Activated CD4-positive, alpha-beta T cell treated with anti-CD3 and anti-CD28 coated beads, Interleukin-2, amount 50 U/mL, for 24 hours (primary cell): Measurements from ENCODE around the gene MTERF2.
"Not testable (repeated sequence)": the region's sequence is repeated elsewhere in the genome, so short reads cannot be mapped to it uniquely, and the experiment has no call there.

ENCODE experiments used
- DNase-seq, 2 donors: peaks; one replicate each; pipeline ENCODE4 v3.0.0-alpha.2; 2020; ENCODE audit warnings: low read depth in 1 of 2, low spot score in 1 of 2

MTERF2 gene, protein sequence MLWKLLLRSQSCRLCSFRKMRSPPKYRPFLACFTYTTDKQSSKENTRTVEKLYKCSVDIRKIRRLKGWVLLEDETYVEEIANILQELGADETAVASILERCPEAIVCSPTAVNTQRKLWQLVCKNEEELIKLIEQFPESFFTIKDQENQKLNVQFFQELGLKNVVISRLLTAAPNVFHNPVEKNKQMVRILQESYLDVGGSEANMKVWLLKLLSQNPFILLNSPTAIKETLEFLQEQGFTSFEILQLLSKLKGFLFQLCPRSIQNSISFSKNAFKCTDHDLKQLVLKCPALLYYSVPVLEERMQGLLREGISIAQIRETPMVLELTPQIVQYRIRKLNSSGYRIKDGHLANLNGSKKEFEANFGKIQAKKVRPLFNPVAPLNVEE

DNA sequence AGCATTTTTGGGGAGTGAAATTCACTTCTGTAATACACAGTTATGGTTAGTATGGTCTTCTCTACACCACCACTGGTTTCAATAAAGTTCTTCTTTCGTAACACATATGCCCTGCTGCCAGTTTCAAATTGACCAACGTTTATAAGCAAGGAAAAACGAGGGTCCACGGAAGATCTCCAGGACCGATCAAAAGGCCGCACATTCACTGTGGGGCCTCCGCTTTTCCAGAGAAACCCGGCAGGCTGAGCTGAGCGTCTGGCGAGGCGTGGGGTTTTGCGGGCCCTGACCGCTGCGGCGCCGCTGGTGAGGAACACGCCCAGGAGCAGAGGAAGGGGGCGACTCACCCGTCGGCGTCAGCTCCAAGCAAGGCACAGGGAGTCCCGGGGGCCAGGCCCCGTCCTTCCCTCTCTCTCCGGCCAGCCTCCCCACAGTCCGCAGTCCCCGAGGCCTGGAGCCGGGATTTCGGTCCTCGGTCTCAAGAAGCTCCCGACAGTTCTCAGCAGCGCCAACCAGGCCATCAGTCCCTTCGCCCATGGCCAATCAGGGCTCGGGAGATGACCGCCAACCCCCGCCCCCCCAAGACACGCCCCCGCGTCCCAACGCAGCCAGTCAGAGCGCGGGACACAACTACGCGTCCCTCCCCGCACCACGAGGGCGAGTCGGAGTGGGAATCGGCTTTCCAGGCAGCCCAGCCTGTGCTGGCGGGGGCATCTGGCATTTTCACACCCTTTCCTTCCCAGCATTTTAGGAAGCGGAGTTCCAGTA is at the start of gene MTERF2:
Gene MTERF2, minus strand, starts transcription at position 522 of the 765 bp plus-strand sequence. CDS start 8,432 bp downstream, outside the sequence.
- DNase-seq = peak; percentile 62 to 78

DNA sequence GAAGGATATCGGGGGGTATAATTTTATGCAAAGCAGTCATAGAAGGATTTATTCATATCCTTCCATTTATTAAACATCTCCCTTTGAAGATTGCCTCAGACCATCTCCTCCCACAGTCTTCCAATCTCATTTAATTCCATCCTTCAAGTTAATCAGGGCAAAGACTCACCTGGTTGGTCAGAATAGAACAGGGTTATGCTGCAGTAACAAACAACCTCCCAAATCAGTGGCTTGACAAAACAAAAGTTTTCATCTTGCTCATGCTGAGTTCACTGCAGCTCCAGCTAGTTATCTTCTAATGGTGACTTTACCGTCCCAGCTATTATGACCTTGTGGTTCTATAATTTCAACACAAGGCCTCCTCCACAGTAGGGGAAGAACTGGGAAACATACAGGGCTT is 48.8 kb upstream of the MTERF2 start:
- DNase-seq = no peak

DNA sequence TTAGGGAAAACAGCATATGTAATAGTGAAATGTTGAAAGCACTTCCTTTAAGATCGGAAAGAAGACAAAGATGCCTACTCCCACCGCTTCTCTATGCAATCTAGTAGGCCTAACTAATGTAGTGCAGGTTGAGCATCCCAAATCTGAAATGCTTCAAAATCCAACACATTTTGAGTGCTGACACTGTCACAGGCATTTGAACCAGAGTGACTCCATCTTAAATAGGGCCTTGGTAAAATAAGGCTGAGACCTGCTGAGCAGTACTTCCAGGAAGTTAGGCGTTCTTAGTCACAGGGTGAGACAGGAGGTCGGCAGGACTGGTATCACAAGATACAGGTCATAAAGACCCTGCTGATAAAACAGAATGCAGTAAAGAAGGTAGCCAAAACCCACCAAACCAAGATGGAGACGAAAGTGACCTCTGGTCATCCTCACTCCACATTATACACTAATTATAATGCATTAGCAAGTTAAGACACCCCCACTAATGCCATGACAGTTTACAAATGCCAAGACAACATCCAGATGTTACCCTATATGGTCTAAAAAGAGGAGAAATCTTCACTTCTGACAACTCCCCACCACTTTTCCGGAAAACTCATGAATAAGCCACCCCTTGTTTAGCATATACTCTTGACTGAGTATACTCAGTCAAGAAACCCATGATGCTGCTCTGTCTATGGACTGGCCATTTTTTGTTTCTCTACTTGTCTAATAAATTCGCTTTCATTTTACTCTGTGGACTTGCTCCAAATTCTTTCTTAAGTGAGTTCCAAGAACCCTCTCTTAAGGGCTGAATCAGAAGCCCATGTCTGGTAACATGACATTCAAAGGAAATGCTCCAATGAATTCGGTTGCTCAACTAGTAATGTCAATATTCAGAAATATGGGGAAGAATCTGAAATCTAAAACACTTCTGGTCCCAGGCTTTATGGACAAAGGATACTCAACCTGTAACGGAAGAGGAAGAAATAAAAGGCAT is 47.1 kb upstream of the MTERF2 start:
- DNase-seq = no peak

DNA sequence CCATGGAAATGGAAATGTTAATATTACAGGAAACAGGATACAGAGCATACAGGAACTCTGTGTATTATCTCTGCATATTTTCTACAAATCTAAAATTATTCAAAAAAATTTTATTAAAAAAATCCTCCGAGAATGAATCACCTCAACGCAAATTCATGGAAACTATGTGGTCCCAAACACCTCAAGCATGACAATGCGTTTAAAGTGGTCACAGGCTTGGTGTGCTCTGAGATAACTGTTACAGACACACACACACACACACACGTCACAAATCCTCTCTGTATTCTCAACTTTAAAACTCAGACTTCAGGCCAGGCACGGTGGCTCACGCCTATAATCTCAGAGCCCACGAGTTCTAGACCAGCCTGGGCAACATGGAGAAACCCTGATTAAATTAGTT is 45.3 kb upstream of the MTERF2 start:
- DNase-seq = no peak

DNA sequence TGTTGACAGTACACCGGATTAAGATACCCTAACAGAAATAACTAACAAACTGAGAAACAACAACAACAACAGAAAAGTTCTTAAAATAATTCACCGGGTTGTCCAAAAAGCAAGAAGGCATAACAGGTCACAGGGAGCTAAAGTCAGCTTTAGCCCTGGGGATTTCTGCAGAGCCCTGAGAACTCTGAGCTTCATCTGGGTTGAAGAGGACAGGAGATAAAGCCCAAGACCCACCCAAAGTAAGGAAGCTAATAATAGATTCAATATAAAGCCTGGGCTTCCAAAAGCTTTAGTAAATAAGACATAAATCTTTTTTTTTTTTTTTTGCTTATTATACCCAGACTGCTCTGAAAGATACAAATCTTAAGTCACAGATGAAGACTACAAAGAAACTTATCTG is 44.1 kb upstream of the MTERF2 start:
- no peak for DNase-seq

DNA sequence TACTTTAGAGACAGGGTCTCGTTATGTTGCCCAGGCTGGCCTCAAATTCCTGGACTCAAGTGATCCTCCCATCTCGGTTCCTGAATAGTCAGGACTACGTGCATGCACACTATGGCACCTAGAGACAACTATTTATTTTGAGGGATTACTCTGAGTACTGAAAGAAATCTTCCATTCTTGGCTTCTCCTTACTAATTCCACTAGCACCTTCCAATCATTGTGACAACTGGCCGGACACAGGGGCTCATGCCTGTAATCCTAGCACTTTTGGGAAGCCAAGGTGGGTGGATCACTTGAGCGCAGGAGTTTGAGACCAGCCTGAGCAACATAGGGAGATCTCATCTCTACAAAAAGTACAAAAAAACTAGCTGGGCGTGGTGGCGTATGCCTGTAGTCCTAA is 42.1 kb upstream of the MTERF2 start:
- DNase-seq = no peak

DNA sequence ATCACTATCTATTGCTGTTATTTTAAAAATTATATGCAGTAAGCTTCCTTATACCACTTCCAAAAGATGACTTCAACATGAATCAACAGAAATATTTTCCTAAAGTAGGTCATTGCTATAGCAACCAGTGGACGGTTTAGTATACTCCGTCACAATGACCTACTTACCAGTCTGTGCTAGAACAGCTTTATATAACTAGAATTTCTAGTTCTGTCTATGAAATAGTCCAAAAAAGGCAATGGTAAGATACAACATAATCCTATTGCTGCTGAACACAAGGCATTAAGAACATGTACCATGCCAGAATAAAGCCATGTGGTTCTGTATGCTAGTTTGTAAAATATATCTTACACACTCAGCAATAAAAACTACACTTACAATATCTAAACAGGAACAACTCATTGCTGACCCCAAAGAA is 40.7 kb upstream of the MTERF2 start:
- no peak for DNase-seq

DNA sequence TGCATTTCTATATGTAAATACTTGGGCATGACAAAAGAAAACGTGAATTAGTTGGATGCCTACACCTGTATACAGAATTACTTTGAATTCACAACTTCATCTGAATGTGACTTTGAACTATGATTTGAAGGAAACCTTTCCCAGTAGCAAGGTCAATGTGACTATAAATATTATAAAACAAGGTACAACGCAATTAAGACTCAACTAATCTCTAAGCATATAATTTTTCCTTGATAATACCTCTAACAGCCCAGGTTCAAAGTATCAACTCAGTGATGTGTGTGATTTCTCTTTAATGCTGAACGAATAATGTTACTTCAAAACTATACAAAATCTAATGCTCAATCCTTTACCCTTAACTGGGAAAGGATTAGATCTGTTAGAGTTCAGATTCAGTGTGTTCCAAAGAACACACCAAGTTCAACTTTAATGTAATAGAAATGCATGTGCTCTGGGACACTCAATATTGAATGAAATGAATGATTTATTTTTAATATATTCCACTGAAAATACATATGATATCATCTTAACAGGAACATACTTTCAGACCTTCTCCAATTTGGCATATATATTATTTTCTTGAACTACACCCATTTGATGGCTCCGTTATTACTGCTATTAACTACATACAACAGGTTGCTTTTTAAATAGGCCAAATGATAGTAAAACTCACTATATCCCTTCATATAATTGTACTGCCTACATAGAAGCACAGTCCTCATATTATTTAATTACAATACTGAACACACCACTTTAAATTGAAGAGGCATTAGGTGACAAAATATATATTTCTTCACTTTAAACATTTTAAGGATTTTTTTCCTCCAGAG is 40.1 kb upstream of the MTERF2 start:
- no peak for DNase-seq

DNA sequence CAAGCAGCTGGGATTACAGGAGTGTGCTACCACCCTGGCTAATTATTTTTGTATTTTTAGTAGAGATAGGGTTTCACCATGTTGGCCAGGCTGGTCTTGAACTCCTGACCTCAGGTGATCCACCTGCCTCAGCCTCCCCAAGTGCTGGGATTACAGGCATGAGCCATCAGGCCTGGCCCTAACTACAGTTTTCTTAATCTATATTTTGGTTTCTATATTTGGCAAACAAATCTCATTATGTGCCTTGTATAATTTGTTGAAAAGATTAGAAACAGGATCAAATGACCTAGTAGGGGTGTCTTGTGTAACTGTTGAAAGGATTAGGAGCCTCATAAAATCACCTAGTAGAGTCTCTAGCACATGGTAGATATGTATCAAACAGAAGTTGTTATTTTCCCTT is 39.4 kb upstream of the MTERF2 start:
- DNase-seq = not testable (repeated sequence)

DNA sequence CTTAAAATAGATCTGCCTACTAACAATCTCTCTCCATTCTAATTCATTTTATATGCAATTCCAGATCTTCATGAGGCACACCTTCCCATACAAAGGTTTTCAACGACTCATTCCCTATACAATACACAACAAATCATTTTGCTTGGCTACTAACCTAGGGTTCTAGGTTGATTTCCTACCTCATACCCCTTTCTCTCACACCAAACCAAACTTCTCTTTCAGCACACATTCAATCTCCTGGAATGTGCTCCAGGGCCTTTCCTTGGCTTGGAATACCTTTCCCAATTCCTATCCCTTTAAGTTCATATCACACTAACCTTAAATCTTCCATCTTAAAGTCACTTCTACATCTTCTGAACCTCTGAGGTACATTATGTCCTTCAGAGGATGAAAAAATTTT is 38.7 kb upstream of the MTERF2 start:
- DNase-seq = no peak

DNA sequence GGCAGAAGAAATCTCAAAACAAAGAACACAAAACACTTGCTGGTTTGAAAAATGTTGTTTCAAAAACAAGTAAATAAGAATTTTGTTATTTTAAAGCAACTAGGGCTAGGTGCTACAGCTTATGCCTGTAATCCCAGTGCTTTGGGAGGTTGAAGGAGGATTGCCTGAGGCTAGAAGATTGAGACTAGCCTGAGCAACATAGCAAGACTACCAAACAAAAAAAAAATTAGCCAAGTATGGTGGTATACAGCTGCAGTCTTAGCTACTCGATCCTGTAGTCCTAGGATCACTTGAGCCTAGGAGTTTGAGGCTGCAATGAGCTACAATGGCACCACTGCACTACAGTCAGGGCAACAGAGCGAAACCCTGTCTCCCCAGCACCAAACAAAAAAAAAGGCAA is 32.6 kb upstream of the MTERF2 start:
- DNase-seq = no peak

DNA sequence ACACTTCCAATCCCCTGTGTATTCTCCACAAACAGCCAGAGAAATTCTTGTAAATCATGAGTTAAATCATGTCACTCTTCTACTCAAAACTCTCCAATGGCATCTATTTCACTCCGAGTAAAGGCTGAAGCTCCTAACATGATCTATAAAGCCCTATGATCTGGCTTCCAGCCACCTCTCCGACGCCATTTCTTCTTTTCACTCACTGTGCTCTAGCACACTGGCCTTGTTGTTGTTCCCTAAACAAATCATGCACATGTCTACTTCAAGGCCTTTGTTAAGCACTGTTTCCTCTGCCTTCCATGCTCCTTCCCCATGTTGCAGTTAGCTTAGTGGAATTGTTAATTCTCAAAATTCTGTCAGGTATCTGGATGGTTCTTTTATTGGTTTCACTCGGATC is 30.1 kb upstream of the MTERF2 start:
- DNase-seq = no peak

DNA sequence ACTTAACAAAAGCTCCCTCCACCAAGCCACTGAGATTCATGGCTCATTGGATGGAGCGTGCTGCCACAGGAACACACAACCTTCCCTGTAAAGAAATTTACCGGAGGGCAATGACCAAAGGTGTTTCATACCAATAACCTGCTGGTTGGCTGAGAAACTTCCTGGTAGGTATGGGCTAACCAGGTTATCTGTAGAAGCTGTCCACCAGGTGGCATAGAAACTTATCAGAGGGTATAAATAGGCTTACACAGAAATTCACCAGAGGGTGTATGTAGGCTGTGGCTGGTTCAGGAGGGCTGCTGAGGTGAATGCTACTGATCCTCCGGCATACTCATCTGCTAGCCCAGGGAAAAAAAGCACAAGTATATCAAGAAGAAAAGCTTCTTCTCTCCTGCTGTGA is 27.1 kb upstream of the MTERF2 start:
- no peak for DNase-seq

DNA sequence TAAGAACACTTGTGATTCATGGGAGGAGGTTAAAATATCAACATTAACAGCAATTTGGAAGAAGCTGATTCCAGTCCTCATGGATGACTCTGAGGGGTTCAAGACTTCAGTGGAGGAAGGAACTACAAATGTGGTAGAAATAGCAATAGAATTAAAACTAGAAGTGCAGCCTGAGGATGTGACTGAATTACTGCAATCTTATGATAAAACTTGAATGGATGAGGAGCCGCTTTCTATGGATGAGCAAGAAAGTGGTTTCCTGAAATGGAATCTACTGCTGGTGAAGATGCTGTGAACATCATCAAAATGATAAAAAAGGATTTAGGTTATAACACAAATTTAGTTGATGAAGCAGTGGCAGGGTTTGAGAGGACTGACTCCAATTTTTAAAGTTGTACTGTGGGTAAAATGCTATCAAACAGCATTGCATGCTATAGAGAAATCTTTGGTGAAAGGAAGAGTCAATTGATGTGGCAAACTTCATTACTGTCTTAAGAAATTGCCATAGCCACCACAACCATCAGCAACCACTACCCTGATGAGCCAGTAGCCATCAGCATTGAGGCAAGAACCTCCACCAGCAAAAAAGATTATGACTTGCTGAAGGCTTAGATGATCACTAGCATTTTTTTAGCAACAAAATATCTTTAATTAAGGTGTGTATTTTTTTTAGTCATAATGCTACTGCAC is 25.9 kb upstream of the MTERF2 start:
- DNase-seq = no peak

DNA sequence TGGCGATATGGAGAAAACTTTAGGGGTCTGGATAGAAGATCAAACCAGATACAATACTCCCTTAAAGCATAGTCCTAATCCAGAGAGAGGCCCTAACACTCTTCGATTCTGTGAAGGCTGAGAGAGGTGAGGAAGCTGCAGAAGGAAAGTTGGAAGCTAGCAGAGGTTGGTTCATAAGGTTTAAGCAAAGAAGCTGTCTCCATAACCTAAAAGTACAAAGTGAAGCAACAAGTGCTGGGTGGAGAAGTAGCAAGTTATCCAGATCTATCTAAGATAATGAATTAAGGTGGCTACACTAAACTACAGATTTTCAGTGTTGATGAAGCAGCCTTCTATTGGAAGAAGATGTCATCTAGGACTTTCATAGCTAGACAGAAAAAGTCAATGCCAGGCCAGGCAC is 24.6 kb upstream of the MTERF2 start:
- no peak for DNase-seq

DNA sequence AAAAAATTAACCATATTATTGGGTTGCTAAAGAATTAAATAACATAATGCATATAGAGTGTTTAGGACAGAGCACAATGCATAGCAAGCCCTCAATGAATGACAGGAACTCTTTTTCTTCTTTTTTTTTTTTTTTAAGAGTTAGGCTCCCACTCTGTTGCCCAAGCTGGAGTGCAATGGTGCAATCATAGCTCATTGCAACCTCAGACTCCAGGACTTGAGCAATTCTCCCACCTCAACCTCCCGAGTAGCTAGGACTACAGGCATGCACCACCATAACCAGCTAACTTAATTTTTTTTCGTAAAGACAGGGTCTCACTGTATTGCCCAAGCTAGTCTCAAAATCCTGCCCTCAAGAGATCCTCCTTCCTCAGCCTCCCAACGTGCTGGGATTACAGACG is 20.5 kb upstream of the MTERF2 start:
- DNase-seq = no peak

DNA sequence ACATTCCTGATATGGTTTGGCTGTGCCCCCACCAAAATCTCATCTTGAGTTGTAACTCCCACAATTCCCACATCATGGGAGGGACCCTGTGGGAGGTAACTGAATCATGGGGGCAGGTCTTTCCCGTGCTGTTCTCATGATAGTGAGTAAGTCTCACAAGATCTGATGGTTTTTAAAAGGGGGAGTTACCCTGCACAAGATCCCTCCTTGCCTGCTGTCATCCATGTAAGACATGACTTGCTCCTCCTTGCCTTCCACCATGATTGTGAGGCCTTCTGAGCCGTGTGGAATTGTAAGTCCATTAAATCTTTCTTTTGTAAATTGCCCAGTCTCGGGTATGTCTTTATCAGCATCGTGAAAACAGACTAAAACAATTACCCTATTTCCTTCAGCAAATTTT is 15.7 kb upstream of the MTERF2 start:
- DNase-seq = not testable (repeated sequence)

DNA sequence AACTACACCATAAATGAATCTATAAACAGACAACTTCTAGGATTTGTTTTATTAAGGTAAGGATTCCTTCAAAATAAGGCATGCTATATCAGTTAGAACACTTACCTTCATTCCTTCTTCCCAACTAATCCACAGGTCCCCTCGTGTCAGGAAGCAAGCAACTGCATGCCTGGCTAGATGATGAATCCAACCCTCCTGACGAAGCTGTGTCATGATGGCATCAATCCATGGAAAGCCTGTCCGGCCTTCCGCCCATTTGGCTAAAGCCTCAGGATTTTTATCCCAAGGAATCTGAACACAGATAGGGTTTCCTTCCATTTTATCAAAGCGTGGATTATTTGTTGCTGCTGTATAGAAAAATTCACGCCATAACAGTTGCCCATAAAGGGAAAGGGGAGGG is 12.5 kb upstream of the MTERF2 start:
- no peak for DNase-seq

DNA sequence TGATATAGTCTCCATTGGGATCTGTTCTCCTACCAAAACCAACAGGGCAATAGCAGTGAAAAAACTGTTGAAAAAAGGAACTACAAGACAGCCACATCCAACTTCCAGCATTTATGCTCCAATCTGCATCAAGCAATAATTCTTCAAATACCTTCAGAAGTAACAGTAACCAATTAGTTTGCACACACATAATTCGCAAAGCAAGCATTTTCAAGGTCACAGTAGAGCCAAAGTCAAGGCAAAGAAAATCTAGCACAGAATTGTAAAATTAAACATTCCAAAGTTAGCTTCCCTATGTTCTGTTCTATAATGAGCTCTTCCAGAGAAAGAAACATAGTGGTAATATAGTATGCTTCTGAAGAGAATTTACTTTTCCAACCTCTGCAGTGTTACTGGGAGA is 11.0 kb upstream of the MTERF2 start:
- DNase-seq = no peak

DNA sequence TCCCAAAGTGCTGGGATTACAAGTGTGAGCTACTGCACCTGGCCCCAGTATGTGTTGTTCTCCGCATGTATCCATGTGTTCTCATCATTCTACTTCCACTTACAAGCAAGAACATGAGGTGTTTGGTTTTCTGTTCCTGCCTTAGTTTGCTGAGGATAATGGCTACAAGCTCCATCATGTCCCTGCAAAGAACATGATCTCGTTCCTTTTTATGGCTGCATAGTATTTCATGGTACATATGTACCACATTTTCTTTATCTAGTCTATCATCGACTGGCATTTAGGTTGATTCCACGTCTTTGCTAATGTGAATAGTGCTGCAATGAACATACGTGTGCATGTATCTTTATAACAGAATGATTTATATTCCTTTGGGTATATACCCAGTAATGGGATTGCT is 9.2 kb upstream of the MTERF2 start:
- DNase-seq = not testable (repeated sequence)
